RWPE1 (cell line): Measurements from ENCODE around the gene PSMC3IP.

Experiments used
- CTCF ChIA-PET: fragments of 350-600 bp; sonication (Branson Sonifier 250); formaldehyde crosslinking; extraction: SDS; loops from one replicate; lab custom pipeline; 2021; lab: Yijun Ruan, JAX
- POLR2A ChIA-PET: fragments of 400-600 bp; formaldehyde crosslinking; extraction: SDS; loops from one replicate; lab custom pipeline; 2020; ENCODE audit warnings: antibody characterized with exemption; ENCODE audit not compliant: low non-redundant PET; lab: Yijun Ruan, JAX
- DNase-seq: peaks from one replicate; pipeline ENCODE4 v3.0.0; 2012; ENCODE audit warnings: low spot score
- H3K27ac ChIP-seq: fragments of 450-650 bp; 2 replicates; pipeline ENCODE4 v1.5.1; 2017
- TF ChIP-seq, protein P1 (sequence below): fragments of 450-650 bp; conservative IDR thresholded peaks from 2 replicates; pipeline ENCODE4 v1.5.1; 2017; ENCODE audit warnings: low read depth, mild to moderate bottlenecking

Gene PSMC3IP

DNA sequence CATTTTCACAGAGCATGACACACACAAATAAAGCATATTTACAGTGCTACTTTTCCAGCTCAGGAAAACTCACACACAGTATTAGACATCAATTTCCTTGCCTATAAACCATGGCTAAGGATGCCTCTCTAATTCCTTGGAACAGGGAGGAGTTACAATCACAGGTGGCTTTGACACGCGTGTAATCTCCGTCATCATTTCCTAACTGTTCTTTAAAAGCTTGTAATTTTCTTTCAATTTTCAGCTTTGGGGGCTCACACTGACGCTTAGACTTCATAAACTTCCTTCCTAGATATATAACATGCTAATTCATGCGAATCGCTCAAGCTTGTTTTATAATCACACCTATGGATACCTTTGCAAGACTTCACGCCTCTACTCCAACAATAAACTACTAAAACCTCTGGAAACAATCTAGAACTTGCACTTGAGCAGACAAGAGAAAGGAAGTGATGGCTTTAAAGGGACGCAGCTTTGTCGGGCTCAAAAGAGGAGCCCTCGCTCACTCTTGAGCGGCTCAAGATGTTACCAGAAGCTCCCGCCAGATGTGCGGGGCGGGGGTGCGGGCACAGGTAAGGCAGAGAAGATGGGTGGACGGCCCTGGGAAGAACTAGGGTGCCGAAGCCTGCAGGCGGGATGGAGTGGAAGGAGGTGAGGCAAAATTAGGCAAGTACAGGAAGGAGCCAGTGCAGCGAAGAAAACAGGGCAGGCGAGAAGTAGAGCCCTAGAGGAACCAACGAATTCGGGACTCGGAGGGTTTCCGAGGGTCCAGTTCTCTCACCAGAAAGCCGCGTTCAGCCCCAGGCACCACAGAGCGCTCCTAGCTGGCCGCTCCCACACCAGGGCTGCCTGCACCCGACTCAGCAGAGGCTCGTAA, 31.0 kb upstream of the PSMC3IP start:
- TF ChIP-seq, protein P1, sequence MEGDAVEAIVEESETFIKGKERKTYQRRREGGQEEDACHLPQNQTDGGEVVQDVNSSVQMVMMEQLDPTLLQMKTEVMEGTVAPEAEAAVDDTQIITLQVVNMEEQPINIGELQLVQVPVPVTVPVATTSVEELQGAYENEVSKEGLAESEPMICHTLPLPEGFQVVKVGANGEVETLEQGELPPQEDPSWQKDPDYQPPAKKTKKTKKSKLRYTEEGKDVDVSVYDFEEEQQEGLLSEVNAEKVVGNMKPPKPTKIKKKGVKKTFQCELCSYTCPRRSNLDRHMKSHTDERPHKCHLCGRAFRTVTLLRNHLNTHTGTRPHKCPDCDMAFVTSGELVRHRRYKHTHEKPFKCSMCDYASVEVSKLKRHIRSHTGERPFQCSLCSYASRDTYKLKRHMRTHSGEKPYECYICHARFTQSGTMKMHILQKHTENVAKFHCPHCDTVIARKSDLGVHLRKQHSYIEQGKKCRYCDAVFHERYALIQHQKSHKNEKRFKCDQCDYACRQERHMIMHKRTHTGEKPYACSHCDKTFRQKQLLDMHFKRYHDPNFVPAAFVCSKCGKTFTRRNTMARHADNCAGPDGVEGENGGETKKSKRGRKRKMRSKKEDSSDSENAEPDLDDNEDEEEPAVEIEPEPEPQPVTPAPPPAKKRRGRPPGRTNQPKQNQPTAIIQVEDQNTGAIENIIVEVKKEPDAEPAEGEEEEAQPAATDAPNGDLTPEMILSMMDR: no peak
- ChIA-PET CTCF (interaction anchor here (0.6 to 2.4 kb wide), 10 partner anchors 10 to 155 kb away, joined by 3 to 16 read pairs (median 4); partner anchors contain the start of gene PLEKHH3), POLR2A (interaction anchor here (0.6 to 2.3 kb wide), 4 partner anchors 10 to 85 kb away, joined by 3 to 9 read pairs (median 4); partner anchors contain the start of gene PSMC3IP)
- peak overlapping the region; percentile 93 for H3K27ac ChIP-seq
- DNase-seq: no peak

DNA sequence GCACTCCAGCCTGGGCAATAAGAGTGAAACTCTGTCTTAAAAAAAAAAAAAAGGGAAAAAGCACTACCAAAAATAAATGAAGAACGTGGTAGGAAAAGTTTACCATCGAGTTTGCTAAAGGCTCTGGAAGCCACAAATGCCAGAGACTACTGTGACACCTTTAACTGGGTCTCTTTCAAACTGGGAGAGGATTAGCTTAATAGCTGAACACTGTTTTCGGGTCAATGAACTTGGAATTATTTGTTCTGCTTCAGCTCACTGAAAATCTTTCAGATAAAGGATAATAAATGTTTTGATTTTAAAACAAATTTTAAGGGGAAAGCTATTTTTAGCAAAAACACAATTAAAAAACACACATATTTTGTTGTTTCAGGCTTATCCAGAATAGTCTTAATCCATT, 30.2 kb upstream of the PSMC3IP start:
- ChIA-PET POLR2A (interaction anchor here (2.3 kb wide), 1 partner anchor 30 kb away, joined by 6 read pairs; the partner anchor contains the start of gene PSMC3IP), CTCF (interaction anchor here (0.8 to 2.4 kb wide), 5 partner anchors 9 to 78 kb away, joined by 3 to 16 read pairs (median 7); no protein-coding TSS in a partner anchor)
- peak overlapping the region; percentile 37; the same call in 1 of the 2 replicates for H3K27ac ChIP-seq
- TF ChIP-seq, protein P1: no peak
- no peak for DNase-seq

DNA sequence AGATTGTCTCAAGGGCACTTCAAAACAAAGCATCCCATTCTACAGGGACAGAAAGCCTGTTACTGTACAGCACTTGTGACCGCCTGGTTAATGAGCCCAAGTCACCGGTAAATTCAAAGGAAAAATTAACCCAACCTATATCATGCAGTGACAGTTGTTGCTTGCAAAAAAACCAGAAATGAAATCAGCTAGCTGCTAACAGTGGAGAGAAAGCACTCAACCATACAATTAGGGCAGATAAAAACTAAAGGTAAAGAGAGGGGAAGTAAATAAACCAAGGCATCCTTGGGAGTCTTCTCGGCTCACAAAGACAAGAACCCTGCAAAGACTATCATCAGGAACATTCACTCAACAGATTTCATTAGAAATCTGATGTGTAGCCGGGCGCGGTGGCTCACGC, 25.8 kb upstream of the PSMC3IP start:
- no peak for DNase-seq
- ChIA-PET POLR2A (no interaction called here), CTCF (no interaction called here)
- TF ChIP-seq, protein P1: no peak
- no peak overlapping the region for H3K27ac ChIP-seq

DNA sequence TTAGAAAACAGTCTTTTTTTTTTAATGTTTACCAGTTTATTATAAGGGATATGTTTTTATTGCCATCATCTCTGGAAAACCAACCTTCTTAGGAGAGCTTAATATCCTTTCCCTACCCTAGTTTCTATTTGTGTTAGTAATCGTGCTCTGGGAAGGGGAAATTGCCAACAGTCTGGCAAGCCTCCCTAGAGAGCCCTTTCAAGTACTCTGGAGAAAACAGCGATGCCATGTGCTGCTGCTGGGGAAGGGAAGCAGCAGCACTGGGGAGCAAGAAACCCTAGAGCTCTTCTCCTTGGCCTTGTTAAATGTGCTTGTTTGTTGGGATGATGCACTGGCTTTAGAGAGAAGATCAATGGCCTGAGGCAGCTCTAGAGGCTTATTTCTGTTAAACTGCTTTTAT, 21.4 kb upstream of the PSMC3IP start:
- no peak for DNase-seq
- ChIA-PET POLR2A (interaction anchor here (0.5 kb wide), 1 partner anchor 613 kb away, joined by 3 read pairs; no protein-coding TSS in a partner anchor), CTCF (interaction anchor here (1.5 kb wide), 1 partner anchor 9 kb away, joined by 4 read pairs; no protein-coding TSS in a partner anchor)
- no peak overlapping the region for H3K27ac ChIP-seq
- TF ChIP-seq, protein P1: no peak

DNA sequence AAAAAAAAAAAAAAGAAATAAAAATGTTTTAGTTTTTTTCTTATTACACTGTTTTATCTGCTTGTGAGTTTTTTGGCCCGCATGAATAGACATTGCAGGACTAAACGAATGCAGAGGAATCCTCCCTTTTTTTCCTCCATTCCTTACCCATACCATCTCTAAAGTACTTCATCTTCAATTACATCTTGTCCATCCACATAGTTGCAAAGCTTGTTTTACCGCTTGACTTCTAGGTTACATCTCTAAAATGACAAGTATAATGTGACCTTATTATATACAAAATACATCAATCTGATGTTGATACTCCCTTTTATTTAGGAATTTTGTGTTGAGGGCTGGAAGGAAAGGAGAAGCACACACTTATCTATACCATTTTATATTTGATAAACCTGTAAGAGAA, 18.9 kb upstream of the PSMC3IP start:
- CTCF ChIA-PET: no interaction called here
- POLR2A ChIA-PET: no interaction called here
- TF ChIP-seq, protein P1: no peak
- H3K27ac ChIP-seq: no peak overlapping the region
- DNase-seq: no peak

DNA sequence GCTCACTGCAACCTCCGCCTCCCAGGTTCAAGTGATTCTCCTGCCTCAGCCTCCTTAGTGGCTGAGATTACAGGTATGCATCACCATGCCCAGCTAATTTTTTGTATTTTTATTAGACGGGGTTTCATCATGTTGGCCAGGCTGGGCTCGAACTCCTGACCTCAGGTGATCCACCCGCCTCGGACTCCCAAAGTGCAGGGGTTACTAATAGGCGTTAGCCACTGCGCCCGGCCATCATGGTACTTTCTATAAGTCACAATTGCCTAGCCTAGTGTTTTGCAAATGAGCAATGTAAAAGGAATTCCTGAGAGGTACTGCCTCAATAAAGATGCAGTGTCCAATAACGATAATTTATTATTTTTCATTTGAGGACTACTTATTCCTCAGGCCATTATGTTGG, 13.9 kb upstream of the PSMC3IP start:
- ChIA-PET POLR2A (no interaction called here), CTCF (no interaction called here)
- TF ChIP-seq, protein P1: no peak

More for the DNA sequence above, 13.9 kb upstream of the PSMC3IP start:
- 0 out of 2 replicates have a peak overlapping the region, but pooled peaks have one; percentile 22 for H3K27ac ChIP-seq
- DNase-seq: peak; percentile 15
